Measurements from ENCODE around the gene TCF4. TPM values are rescaled to one million over a fixed set of nuclear protein-coding genes. Genes with fewer than 3 reads are reported as not detected.
A peak's percentile ranks its signal among the peaks of the same experiment; 100 is the strongest.

TCF4 gene
- total RNA-seq, 4 donors from 2014 or later, result 80.9 to 172 (median 94.0) TPM

DNA sequence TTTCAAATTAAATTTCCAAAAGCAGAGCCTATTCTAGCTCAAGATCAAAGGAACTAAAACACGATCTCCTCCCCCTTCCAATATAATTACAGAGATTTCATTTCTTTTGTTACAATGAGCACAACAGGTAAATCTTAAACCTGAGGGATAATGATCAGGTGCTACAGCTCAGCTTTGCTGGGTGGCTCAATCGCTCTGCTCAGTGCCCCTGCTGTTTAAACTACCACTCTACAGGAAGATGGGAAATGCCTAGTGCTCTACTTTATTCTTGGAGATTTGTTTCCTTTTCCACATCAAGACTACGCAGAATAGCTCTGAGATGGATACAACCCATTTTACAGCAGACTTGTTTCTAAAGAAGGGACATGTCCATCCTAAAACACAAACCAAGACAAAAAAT, 162.3 kb downstream of the TCF4 start:
- Histone ChIP-seq H3K36me3 (no peaks in the 10 kb centered on the region), H3K4me1 (peaks cover 15% of the 10 kb centered on the region), H3K27ac (no peak overlapping the region), H3K27me3 (no peaks in the 10 kb centered on the region), H3K4me3 (no peak overlapping the region), H3K9me3 (no peaks in the 10 kb centered on the region)
- DNase-seq (ENCODE audit: low spot score in 2 of 2), result no peak
- TF ChIP-seq EP300 (IDR thresholded peaks at IDR 0.05) (no peak), POLR2AphosphoS5 (IDR thresholded peaks at IDR 0.05) (no peak), POLR2A (IDR thresholded peaks at IDR 0.05) (no peak)
- TF ChIP-seq, protein P1, sequence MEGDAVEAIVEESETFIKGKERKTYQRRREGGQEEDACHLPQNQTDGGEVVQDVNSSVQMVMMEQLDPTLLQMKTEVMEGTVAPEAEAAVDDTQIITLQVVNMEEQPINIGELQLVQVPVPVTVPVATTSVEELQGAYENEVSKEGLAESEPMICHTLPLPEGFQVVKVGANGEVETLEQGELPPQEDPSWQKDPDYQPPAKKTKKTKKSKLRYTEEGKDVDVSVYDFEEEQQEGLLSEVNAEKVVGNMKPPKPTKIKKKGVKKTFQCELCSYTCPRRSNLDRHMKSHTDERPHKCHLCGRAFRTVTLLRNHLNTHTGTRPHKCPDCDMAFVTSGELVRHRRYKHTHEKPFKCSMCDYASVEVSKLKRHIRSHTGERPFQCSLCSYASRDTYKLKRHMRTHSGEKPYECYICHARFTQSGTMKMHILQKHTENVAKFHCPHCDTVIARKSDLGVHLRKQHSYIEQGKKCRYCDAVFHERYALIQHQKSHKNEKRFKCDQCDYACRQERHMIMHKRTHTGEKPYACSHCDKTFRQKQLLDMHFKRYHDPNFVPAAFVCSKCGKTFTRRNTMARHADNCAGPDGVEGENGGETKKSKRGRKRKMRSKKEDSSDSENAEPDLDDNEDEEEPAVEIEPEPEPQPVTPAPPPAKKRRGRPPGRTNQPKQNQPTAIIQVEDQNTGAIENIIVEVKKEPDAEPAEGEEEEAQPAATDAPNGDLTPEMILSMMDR (IDR thresholded peaks at IDR 0.05), result no peak
- 90% methylated on average over 3 of the region's 3 CpGs for WGBS

GRCh38 chr18:55422456-55423180, 165.4 kb downstream of the TCF4 start:
- 20% methylated on average over 13 of the region's 13 CpGs for WGBS
- peak overlapping the region; percentile 85 for H3K27ac ChIP-seq
- no peak for DNase-seq (ENCODE audit: low spot score in 2 of 2)

DNA sequence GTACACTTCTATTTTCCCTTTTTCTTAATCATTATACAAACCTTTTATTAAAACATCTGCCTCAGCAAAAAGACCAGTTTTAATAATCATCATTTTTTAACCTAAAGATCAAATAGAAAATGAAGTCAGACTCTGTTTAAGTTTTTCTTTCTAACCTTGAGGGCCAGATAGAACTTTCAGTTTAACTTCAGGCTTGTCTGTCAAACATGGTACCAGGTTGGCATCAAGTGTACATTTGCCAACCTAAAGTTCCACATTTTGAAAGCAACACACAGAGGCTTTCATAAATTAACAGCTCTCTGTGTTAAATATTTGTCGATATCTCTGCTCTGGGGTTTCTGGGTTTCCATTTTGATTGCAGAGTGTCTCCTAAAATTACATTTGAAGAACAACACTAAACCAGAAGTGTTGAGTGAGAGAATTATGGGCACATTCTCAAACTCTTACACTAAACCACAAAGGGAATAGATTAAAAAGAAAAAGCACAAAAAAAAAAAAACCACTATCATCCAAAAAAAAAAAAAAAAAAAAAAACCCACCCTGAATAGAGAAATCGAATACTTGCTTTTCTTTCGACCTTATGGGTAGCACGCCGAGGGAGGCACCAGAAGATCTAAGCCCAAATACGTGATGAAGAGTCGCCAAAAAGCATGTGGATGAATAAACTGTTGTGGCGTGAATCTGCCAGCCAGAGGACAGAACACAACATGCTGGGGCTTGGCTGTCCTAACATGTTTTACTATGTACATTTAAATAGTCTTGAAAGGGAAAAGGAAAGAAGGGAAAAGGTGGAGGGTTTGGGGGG, 166.2 kb downstream of the TCF4 start:
- 15% methylated on average over 8 of the region's 8 CpGs for WGBS
- peak overlapping the region; percentile 50 for H3K4me3 ChIP-seq

More at GRCh38 chr18:55422456-55423180, 165.4 kb downstream of the TCF4 start:
- Histone ChIP-seq H3K4me3 (peak overlapping the region; percentile 50), H3K9me3 (no peaks in the 10 kb centered on the region), H3K27me3 (no peaks in the 10 kb centered on the region), H3K36me3 (no peaks in the 10 kb centered on the region), H3K4me1 (peaks cover 35% of the 10 kb centered on the region)
- TF ChIP-seq, protein P1 (IDR thresholded peaks at IDR 0.05), result no peak
- peak in 1 of 3 donors; percentile 24 for TF ChIP-seq POLR2AphosphoS5 (IDR thresholded peaks at IDR 0.05)

DNA sequence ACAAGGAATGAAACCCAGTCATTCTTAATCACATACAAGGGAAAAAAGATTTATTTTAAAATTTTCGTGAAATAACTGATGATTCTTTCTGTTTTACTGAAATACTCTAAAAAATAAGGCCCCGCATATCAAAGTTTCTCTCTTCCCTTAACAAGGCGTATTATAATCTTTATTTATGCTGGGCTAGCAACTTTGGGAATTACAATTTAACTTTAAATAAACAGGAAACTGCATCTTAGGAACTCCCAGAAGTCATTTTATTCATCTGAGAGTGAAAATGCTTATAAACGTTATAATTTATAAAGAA, 166.7 kb downstream of the TCF4 start:
- peaks cover 47% of the 10 kb centered on the region for H3K4me1 ChIP-seq
- TF ChIP-seq POLR2A (IDR thresholded peaks at IDR 0.05) (no peak), EP300 (IDR thresholded peaks at IDR 0.05) (no peak), POLR2AphosphoS5 (IDR thresholded peaks at IDR 0.05) (no peak)
- TF ChIP-seq, protein P1 (IDR thresholded peaks at IDR 0.05), result no peak
- no peaks in the 10 kb centered on the region for H3K36me3 ChIP-seq
- DNase-seq (ENCODE audit: low spot score in 2 of 2), result no peak
- H3K27me3 ChIP-seq, result no peaks in the 10 kb centered on the region
- H3K4me3 ChIP-seq, result peak overlapping the region; percentile 50
- H3K27ac ChIP-seq, result peak overlapping the region; percentile 85
- H3K9me3 ChIP-seq, result no peaks in the 10 kb centered on the region
- 27% methylated on average over 4 of the region's 4 CpGs for WGBS

More for the DNA sequence above, 166.2 kb downstream of the TCF4 start:
- H3K9me3 ChIP-seq, result no peaks in the 10 kb centered on the region
- no peaks in the 10 kb centered on the region for H3K36me3 ChIP-seq
- DNase-seq (ENCODE audit: low spot score in 2 of 2), result no peak
- peaks cover 43% of the 10 kb centered on the region for H3K4me1 ChIP-seq
- no peaks in the 10 kb centered on the region for H3K27me3 ChIP-seq
- H3K27ac ChIP-seq, result peak overlapping the region; percentile 85
- no peak for TF ChIP-seq EP300 (IDR thresholded peaks at IDR 0.05)
- no peak for TF ChIP-seq POLR2AphosphoS5 (IDR thresholded peaks at IDR 0.05)
- TF ChIP-seq, protein P1 (IDR thresholded peaks at IDR 0.05), result no peak
- TF ChIP-seq POLR2A (IDR thresholded peaks at IDR 0.05), result no peak

DNA sequence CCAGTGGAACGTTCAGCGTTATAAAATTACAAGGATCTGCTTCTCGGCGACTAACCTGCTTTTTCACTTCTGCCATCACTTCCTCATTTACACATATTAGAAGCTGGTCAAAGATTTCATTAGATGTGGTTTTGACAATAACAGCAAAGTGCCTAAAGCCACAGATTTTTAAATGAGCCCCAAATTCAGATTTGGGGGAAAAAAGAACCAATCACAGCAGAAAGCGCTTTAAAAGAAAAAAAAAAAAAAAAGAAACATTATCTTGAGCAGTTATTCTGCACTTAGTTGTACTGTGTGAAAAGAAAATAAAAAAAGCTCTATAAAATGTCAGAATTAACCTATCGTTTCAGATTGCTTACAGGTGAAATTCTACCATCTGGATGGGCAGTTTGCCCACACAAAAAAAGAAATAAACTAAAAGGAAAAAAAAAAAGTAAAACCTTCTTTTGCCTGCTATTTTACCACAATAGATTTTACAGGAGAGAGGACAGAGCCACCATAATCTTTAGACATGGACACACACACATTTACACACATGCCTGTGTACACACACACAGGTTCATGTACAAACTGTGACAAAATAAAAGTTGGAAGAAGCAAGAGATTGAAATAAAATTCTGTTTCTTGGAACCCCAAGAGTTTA, 167.2 kb downstream of the TCF4 start:
- H3K36me3 ChIP-seq, result no peaks in the 10 kb centered on the region
- peaks cover 52% of the 10 kb centered on the region for H3K4me1 ChIP-seq
- peak overlapping the region; percentile 50 for H3K4me3 ChIP-seq
- no peak for DNase-seq (ENCODE audit: low spot score in 2 of 2)
- no peak for TF ChIP-seq POLR2A (IDR thresholded peaks at IDR 0.05)
- TF ChIP-seq POLR2AphosphoS5 (IDR thresholded peaks at IDR 0.05), result no peak
- no peak for TF ChIP-seq EP300 (IDR thresholded peaks at IDR 0.05)
- TF ChIP-seq, protein P1 (IDR thresholded peaks at IDR 0.05), result no peak
- no peaks in the 10 kb centered on the region for H3K27me3 ChIP-seq
- H3K27ac ChIP-seq, result peak overlapping the region; percentile 85
- 20% methylated on average over 6 of the region's 6 CpGs for WGBS
- no peaks in the 10 kb centered on the region for H3K9me3 ChIP-seq

Data from suprapubic skin (tissue), 4 donors.